Renal pelvis (tissue), 4 donors: ENCODE results near the gene RUFY1. TPM values are rescaled to one million over a fixed set of nuclear protein-coding genes. Genes with fewer than 3 reads are reported as not detected.

Source experiments
- DNase-seq: peaks from one replicate; pipeline ENCODE4 v3.0.0-alpha.2; 2013
- polyA plus RNA-seq, 3 donors: library from polyadenylated mRNA; unstranded; fragments of 120-200 nt; gene quantifications; one replicate each; pipeline ENCODE4 v1.2.1, GENCODE V29; 2013; ENCODE audit not compliant: insufficient read length in 3 of 3

RUFY1 gene
- polyA plus RNA-seq, 3 donors: 75.9 to 97.1 (median 80.0) TPM

GRCh38 chr5:179599566-179599965 lies 49.2 kb downstream of the RUFY1 start:
- DNase-seq: no peak

- DNase-seq: no peak
These were observed 49.6 kb downstream of the RUFY1 start for GRCh38 chr5:179599973-179600372.

- DNase-seq: no peak
These were observed 51.7 kb downstream of the RUFY1 start for GRCh38 chr5:179601871-179602625.

- DNase-seq: no peak
These were observed 53.0 kb downstream of the RUFY1 start for GRCh38 chr5:179603308-179603707.

GRCh38 chr5:179605026-179605833 lies 54.9 kb downstream of the RUFY1 start:
- DNase-seq: no peak

GRCh38 chr5:179606071-179606909 lies 55.9 kb downstream of the RUFY1 start:
- no peak for DNase-seq

GRCh38 chr5:179606910-179607159 lies 56.5 kb downstream of the RUFY1 start:
- no peak for DNase-seq

GRCh38 chr5:179607160-179607931 lies 57.0 kb downstream of the RUFY1 start:
- no peak for DNase-seq

GRCh38 chr5:179608131-179608581 lies 57.8 kb downstream of the RUFY1 start:
- DNase-seq: no peak

GRCh38 chr5:179609834-179610108 lies 59.4 kb downstream of the RUFY1 start:
- DNase-seq: no peak

GRCh38 chr5:179610109-179610902 lies 60.0 kb downstream of the RUFY1 start:
- no peak for DNase-seq

GRCh38 chr5:179610903-179611265 lies 60.5 kb downstream of the RUFY1 start:
- DNase-seq: no peak

GRCh38 chr5:179612577-179613459 lies 62.5 kb downstream of the RUFY1 start:
- DNase-seq: no peak

- DNase-seq: peak; percentile 66
These were observed 63.2 kb downstream of the RUFY1 start for GRCh38 chr5:179613460-179614071.

GRCh38 chr5:179614745-179615144 lies 64.4 kb downstream of the RUFY1 start:
- no peak for DNase-seq

GRCh38 chr5:179615203-179615602 lies 64.8 kb downstream of the RUFY1 start:
- no peak for DNase-seq

GRCh38 chr5:179616002-179616594 lies 65.7 kb downstream of the RUFY1 start:
- no peak for DNase-seq

- no peak for DNase-seq
These were observed 67.6 kb downstream of the RUFY1 start for GRCh38 chr5:179617930-179618329.

- no peak for DNase-seq
These were observed 68.7 kb downstream of the RUFY1 start for GRCh38 chr5:179618923-179619554.
